ENCODE results near the gene SUPV3L1.

Gene SUPV3L1

DNA sequence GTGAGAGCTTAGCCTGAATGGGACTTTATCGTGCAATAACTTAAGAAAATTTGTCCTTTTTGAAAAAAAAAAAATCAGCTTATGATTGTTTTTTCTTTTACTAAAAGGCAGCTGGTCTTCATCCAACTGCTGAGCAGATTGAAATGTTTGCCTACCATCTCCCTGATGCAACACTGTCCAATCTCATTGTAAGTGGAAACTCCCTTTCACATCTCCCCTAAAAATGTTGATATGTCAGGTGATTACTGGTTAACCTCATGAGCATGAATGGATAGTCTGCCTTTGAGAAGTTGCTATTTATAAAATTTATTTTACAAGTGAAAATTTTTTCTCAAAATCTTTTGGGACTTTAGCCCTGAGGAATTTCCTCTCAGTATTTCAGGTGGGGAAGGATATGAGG is 22.3 kb downstream of the SUPV3L1 start:
- DNase-seq (ENCODE audit: low read depth in 2 of 2) = no peak

GRCh38 chr10:69208761-69209160 is 28.7 kb downstream of the SUPV3L1 start:
- DNase-seq (ENCODE audit: low read depth in 2 of 2) = no peak

DNA sequence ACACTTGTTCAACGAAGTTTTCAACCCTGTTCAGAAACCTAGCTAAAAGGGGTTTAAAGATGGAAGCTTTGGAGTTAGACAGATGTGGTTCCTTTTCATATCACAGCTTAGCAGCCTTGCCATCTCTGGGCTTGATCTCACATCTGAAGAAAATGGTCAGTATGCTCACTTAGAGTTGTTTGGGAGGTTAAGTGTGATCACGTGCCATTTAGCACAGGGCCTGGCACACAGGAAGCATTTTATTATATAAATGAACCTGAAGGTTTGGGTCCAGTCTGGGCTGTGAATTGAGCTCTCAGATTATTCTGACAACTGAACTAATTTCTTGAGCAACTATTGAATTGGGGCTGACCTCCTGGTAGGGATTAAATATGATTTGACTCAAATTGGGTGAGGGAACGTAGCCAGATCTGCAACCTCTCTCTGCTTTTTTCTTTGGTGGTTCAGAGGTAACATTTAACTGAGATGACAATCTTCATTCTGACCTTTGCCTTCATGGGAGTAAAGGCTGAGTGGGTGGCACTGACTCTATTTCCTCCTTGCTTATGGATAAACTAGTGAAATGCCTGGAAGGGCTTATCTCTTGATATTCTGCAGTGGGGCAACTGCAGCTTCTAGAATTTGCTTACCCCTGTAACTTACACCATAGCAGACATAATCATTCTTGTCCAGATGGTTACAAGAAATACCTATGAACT is 29.9 kb downstream of the SUPV3L1 start:
- DNase-seq (ENCODE audit: low read depth in 2 of 2) = no peak

GRCh38 chr10:69211104-69211503 is 31.1 kb downstream of the SUPV3L1 start:
- DNase-seq (ENCODE audit: low read depth in 2 of 2) = no peak

DNA sequence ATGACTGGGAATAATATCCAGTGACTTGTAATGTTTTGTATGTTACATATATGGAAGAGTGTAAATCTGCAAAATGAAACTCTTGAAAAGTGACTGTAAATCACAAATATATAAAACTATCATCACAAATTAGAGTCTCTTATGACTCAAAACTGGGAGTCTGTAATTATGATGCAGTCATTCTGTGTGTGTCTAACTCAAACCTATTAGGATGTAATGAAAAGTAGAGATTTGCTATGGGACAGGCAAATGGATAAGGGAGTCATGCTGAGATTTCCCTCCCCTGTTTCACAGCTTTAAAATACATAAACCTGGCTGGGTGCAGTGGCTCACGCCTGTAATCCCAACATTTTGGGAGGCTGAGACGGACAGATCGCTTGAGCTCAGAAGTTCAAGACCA is 31.5 kb downstream of the SUPV3L1 start:
- no peak for DNase-seq (ENCODE audit: low read depth in 2 of 2)

GRCh38 chr10:69213591-69214311 is 33.7 kb downstream of the SUPV3L1 start:
- no peak for DNase-seq (ENCODE audit: low read depth in 2 of 2)

DNA sequence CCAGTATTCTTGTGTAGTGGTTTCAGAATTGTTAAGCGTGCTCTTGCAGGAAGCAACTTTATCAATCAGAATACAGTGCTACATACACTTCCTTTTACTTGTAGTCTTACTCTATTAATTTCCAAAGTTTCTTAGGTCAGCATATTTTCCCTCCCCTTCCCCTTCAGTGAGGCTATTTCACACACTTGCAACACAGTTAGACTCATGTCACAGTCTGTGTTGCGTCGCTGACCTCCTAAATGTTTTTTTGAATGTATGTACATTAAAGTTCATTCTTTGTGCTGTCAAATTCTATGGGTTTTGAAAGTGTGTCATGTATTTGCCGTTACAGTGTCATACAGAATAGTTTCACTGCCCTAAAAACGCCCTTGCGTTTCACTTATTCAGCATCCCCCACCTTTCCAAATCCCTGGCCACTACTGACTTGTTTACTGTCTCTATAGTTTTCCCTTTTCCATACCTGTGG is 34.7 kb downstream of the SUPV3L1 start:
- no peak for DNase-seq (ENCODE audit: low read depth in 2 of 2)

- DNase-seq (ENCODE audit: low read depth in 2 of 2) = no peak
Observed at GRCh38 chr10:69215405-69216171, 35.6 kb downstream of the SUPV3L1 start.

- DNase-seq (ENCODE audit: low read depth in 2 of 2) = no peak
Observed at GRCh38 chr10:69216577-69217118, 36.6 kb downstream of the SUPV3L1 start.

DNA sequence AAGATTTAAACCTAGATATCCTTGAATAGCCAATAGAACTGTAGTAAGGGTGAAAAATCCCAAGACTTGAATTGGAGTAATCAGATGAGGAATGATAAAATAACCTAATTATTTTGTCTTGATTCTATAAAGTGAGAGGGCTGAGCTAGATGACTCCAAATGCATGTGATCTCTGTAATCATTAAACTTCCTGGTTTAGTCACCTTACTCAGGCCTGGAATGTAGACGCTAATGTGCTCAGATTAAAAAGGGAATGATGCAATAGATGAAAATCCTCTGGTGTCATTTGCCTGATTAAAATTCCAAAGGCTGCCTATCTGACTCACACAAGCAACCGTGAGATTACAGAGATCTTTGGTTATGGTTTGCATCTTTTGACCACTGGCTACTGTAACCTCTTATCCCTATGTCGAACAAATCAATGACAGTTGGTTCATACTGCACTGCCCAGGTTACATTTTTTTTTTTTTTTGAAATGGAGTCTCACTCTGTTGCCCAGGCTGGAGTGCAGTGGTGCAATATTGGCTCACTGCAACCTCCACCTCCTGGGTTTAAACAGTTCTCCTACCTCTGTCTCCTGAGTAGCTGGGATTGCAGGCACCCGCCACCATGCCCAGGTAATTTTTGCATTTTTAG is 37.2 kb downstream of the SUPV3L1 start:
- DNase-seq (ENCODE audit: low read depth in 2 of 2) = no peak

DNA sequence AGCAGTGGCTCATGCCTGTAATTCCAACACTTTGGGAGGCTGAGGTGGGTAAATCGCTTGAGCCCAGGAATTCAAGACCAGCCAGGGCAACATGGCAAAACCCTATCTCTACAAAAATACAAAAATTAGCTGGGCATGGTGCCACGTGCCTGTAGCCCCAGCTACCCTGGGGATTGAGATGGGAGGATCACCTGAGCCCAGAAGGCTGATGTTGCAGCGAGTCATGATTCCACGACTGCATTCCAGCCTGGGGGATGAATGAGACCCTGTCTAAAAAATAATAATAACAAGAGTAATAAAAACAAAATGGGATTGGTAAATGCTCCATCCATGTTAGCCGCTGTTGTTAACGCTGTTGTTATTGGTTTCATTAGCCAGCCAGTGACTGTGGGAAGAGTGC is 38.8 kb downstream of the SUPV3L1 start:
- DNase-seq (ENCODE audit: low read depth in 2 of 2) = no peak

GRCh38 chr10:69220041-69220451 is 40.0 kb downstream of the SUPV3L1 start, which contains the start of gene HKDC1:
Gene HKDC1, plus strand, starts transcription at chr10:69220332. Its CDS starts 104 bp downstream, at chr10:69220436.
- DNase-seq (ENCODE audit: low read depth in 2 of 2) = no peak

GRCh38 chr10:69220507-69220906 is 40.5 kb downstream of the SUPV3L1 start:
- DNase-seq (ENCODE audit: low read depth in 2 of 2) = no peak

- peak; percentile 53 to 65 for DNase-seq (ENCODE audit: low read depth in 2 of 2)
Observed at GRCh38 chr10:69222157-69223027, 42.4 kb downstream of the SUPV3L1 start.

GRCh38 chr10:69223028-69223342 is 43.0 kb downstream of the SUPV3L1 start:
- DNase-seq (ENCODE audit: low read depth in 2 of 2) = no peak

DNA sequence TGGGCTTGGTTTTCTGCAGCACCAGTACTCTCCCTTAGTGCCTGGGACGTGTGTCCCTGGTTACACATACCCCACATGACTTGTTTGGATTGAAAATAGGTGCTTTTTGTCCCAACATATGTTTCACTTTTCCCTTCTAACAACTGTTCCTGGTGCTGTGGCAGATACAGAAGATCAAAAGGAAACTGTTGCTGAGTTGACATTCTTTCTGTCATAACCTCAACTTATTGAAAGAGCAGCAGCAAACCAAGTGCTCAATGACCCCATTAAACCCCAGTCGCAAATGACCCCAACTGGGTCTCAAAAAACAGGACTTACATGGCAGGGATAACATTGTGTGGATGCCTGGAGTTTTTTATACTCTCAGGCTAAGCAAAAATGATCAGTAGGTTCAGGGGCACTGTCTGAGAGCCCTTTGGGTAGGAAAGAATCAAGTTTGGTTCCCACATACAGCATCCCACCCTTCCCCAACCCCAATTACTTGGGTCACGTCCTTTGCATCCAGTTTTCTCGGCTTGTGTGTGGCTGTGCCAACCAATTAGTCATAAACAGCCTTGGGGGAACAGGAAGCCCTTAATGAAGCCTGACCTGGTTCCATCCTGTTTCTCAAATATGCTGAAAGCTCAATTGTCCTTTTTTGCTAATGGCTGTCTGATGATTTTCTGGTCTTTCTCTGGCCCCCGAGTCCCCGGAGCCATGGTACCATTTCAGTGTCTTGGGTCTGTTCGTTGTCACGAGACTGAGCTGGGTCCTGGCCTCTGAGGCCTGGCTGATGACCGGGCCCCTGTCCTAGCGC is 45.0 kb downstream of the SUPV3L1 start:
- no peak for DNase-seq (ENCODE audit: low read depth in 2 of 2)

- DNase-seq (ENCODE audit: low read depth in 2 of 2) = no peak
Observed at GRCh38 chr10:69225681-69226080, 45.6 kb downstream of the SUPV3L1 start.

DNA sequence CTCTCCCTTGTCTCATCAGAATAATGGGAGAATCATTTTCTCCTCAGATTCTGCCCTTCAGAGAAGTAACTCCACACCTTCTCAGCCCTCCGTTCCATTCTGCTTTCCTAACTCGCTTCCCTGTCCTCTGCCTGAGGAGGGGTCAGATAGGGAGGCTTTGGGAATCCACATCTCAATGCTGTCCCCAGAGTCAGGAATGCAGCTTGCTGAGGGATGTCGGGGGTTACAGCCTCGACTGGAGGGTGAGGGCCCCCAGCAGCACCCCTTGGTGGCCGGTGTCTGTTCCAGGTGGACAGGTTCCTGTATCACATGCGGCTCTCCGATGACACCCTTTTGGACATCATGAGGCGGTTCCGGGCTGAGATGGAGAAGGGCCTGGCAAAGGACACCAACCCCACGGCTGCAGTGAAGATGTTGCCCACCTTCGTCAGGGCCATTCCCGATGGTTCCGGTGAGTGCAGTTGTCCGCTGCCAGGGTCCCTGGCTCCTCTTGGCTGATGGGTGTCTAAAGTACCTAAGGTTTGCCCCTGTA is 47.0 kb downstream of the SUPV3L1 start:
- no peak for DNase-seq (ENCODE audit: low read depth in 2 of 2)

DNA sequence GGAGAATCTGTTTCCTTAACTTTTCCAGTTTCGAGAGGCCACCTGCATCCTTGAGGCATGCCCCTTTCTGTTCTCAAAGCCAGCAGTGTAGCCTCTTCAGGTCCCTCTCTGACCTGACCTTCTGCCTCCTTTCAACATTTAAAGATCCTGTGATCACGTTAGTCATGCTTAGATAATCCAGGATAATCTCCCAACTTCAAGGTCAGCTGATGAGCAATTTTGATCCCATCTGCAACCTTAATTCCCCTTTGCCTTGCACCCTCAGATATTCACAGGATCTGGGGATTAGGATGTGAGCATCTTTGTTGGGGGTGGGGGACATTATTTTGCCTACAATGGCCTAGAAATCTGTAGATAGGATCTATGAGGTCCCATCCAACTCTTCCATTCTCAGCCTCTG is 48.1 kb downstream of the SUPV3L1 start:
- no peak for DNase-seq (ENCODE audit: low read depth in 2 of 2)

GRCh38 chr10:69229616-69229916 is 49.5 kb downstream of the SUPV3L1 start:
- DNase-seq (ENCODE audit: low read depth in 2 of 2) = no peak

All from stimulated activated CD4-positive, alpha-beta T cell treated with anti-CD3 and anti-CD28 coated beads, Interleukin-12 subunit alpha, Interleukin-12 subunit beta, amount 100 ng/mL, for 24 hours (primary cell).